ENCODE data around the gene ACAD8. TPM values are rescaled to one million over a fixed set of nuclear protein-coding genes. Genes with fewer than 3 reads are reported as not detected.

ACAD8 gene
- total and polyA plus RNA-seq, 2 of the 8 experiments (the other 6 are each of a cell fraction or from before 2014, with no cell fraction given), result 45.8 to 52.7 TPM

DNA sequence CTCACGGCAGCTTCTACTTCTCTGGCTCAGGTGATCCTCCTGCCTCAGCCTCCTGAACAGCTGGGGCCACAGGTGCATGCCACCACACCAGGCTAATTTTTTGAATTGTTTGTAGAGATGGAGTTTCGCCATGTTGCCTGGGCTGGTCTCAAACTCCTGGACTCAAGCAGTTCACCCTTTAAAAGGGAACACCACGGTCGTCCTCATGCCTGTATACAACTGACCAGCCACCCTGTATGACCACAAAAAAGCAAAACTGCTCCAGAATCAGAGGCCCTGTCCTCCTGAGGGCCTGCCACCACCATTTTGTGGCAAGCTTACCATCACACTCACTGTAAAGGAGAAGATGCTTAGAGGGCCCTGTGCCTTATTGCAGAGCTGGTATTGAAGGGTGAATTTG lies 25.0 kb downstream of the ACAD8 start:
- H3K4ac ChIP-seq (replicated peaks; ENCODE audit: insufficient read length, low read depth, low read length), result no peak overlapping the region
- H3K4me1 ChIP-seq (replicated peaks in 1 of 4; ENCODE audit: control insufficient read depth in 3 of 4, insufficient read depth in 4 of 4, low read length in 3 of 4), result peaks cover 0 to 6% (median 0%) of the 10 kb centered on the region in 4 experiments; a peak in 5 of 7 replicates
- H3K36me3 ChIP-seq (ENCODE audit: control insufficient read depth in 2 of 4, insufficient read depth in 4 of 4, low read length in 3 of 4), result peaks cover 0 to 10% (median 1%) of the 10 kb centered on the region in 4 experiments; a peak in 5 of 8 replicates
- H4K20me1 ChIP-seq (replicated peaks in 1 of 2; ENCODE audit: control insufficient read depth in 1 of 2, insufficient read depth in 2 of 2, low read length in 2 of 2), result no peaks in the 10 kb centered on the region
- no peak overlapping the region for H3K14ac ChIP-seq (ENCODE audit: insufficient read length)
- DNase-seq (ENCODE audit: low read depth in 1 of 2, low spot score in 2 of 2) (no peak), FAIRE-seq (no peak)
- no peaks in the 10 kb centered on the region for H3K9me3 ChIP-seq (ENCODE audit: insufficient read depth in 2 of 2, low read depth in 1 of 2, low read length in 1 of 2)
- TF ChIP-seq TAF1 (IDR thresholded peaks at IDR 0.05; ENCODE audit: low read depth, low read length) (no peak), SP1 (IDR thresholded peaks at IDR 0.05; ENCODE audit: low read depth, low read length) (no peak), CEBPB (IDR thresholded peaks at IDR 0.05; ENCODE audit: low read depth, low read length) (no peak), ATF2 (IDR thresholded peaks at IDR 0.05; ENCODE audit: low read length) (no peak), CREB1 (IDR thresholded peaks at IDR 0.05) (no peak), JUN (IDR thresholded peaks at IDR 0.05; ENCODE audit: low read depth, low read length) (no peak), PHF8 (conservative IDR thresholded peaks at IDR 0.05; ENCODE audit: low read depth, low read length) (no peak), MAX (IDR thresholded peaks at IDR 0.05) (no peak), GTF2F1 (IDR thresholded peaks at IDR 0.05; ENCODE audit: borderline replicate concordance, low read depth, low read length) (no peak), GABPA (IDR thresholded peaks at IDR 0.05; ENCODE audit: borderline replicate concordance, insufficient read depth, low read length) (no peak)
- no peak overlapping the region for H2BK20ac ChIP-seq (ENCODE audit: low read length)
- no peak overlapping the region for H3K18ac ChIP-seq (ENCODE audit: extremely low read depth, low read length)
- CTCF ChIA-PET (ENCODE audit: partially characterized antibody), result interaction anchor here (1.1 to 12.0 kb wide), 7 partner anchors 8 to 449 kb away, joined by 3 to 114 read pairs (median 4); no protein-coding TSS in a partner anchor
- no peak overlapping the region for H4K91ac ChIP-seq (replicated peaks; ENCODE audit: insufficient read length, low read length)
- no peak overlapping the region; the same call in 1 of the 2 replicates for H2BK12ac ChIP-seq (ENCODE audit: low read depth, low read length)
- H3K27me3 ChIP-seq (replicated peaks in 1 of 4; ENCODE audit: control insufficient read depth in 3 of 4, extremely low read depth in 1 of 4, insufficient read depth in 3 of 4, low read length in 3 of 4), result peaks cover 0 to 7% (median 0%) of the 10 kb centered on the region in 4 experiments; a peak in 3 of 7 replicates
- H3K23me2 ChIP-seq (ENCODE audit: low read depth, low read length), result peaks cover 18% of the 10 kb centered on the region
- no peak overlapping the region for H2AK5ac ChIP-seq (ENCODE audit: low read depth, low read length)
- no peak overlapping the region for H2AFZ ChIP-seq (ENCODE audit: low read length)
- H4K8ac ChIP-seq (ENCODE audit: extremely low read depth, insufficient read depth, low read length), result no peak overlapping the region
- H3K4me3 ChIP-seq (ENCODE audit: extremely low read depth in 1 of 4, insufficient read depth in 2 of 4, low read depth in 3 of 4, low read length in 4 of 4), result no peak overlapping the region; a peak in 2 of 8 replicates
- peak overlapping the region; percentile 46; the same call in 1 of the 2 replicates for H2BK15ac ChIP-seq (ENCODE audit: low read length)
- H3K79me1 ChIP-seq (ENCODE audit: low read depth, low read length), result no peaks in the 10 kb centered on the region
- no peak overlapping the region for H2BK5ac ChIP-seq (ENCODE audit: low read depth, low read length)
- POLR2A ChIA-PET (ENCODE audit: partially characterized antibody), result interaction anchor here (1.0 to 7.7 kb wide), 4 partner anchors 9 to 29 kb away, joined by 3 to 76 read pairs (median 30); partner anchors contain the start of genes ACAD8 and THYN1
- H3K79me2 ChIP-seq (ENCODE audit: control insufficient read depth in 1 of 2, insufficient read depth in 2 of 2, low read length in 2 of 2), result peaks cover 3 to 32% of the 10 kb centered on the region in 2 experiments; a peak in 2 of 4 replicates
- no peak overlapping the region for H3K27ac ChIP-seq (ENCODE audit: low read depth, low read length)
- H3K9ac ChIP-seq (replicated peaks in 1 of 4; ENCODE audit: extremely low read depth in 1 of 4, low read depth in 3 of 4, low read length in 3 of 4), result no peak overlapping the region
- no peak overlapping the region for H3K23ac ChIP-seq (ENCODE audit: insufficient read length)
- WGBS, 2 experiments (ENCODE audit: extremely low coverage in 1 of 2, insufficient coverage in 1 of 2, insufficient read length in 1 of 2, insufficient replicate concordance in 2 of 2, low coverage in 1 of 2, low lambda C conversion rate in 2 of 2, missing lambda C conversion rate in 1 of 2), result 91% methylated on average over 4 of the region's 4 CpGs; no CpG with 5 or more reads in 1 of the 2 experiments
- no peak overlapping the region for H4K5ac ChIP-seq (ENCODE audit: insufficient read length, low read depth, low read length)
- H3K4me2 ChIP-seq (ENCODE audit: insufficient read depth in 1 of 2, low read depth in 2 of 2, low read length in 2 of 2), result peak overlapping the region in 1 of 2 experiments; percentile 95; a peak in 1 of 4 replicates
- H3K56ac ChIP-seq (replicated peaks; ENCODE audit: insufficient read length, low read depth, low read length), result no peak overlapping the region
- H2BK120ac ChIP-seq (replicated peaks; ENCODE audit: low read depth, low read length), result no peak overlapping the region

Measured in H1 (cell line).